GM18868 (cell line): ENCODE data around the gene ATG4B.

ENCODE experiments used
- ATAC-seq: cut with Tn5 transposase; IDR thresholded peaks from one replicate; pipeline ENCODE4 v1.9.1; 2021; ENCODE audit warnings: mild to moderate bottlenecking, moderate library complexity; ENCODE audit not compliant: unreplicated experiment

ATG4B gene

GRCh38 chr2:241680827-241681599 is 43.5 kb downstream of the ATG4B start:
- no peak for ATAC-seq

- peak; percentile 11 for ATAC-seq
These were observed 48.8 kb downstream of the ATG4B start for GRCh38 chr2:241686324-241686649.

GRCh38 chr2:241686650-241687425 is 49.3 kb downstream of the ATG4B start, which contains the start of gene DTYMK:
Gene DTYMK, minus strand, starts transcription at chr2:241686815. Its CDS starts 32 bp downstream, at chr2:241686783.
- peak; percentile 92 for ATAC-seq

GRCh38 chr2:241689306-241689705 is 51.8 kb downstream of the ATG4B start:
- no peak for ATAC-seq

- no peak for ATAC-seq
These were observed 52.8 kb downstream of the ATG4B start for GRCh38 chr2:241690202-241690717.

- no peak for ATAC-seq
These were observed 55.0 kb downstream of the ATG4B start for GRCh38 chr2:241692448-241692847.

- ATAC-seq, result no peak
These were observed 58.2 kb downstream of the ATG4B start for GRCh38 chr2:241695651-241696050.

GRCh38 chr2:241701149-241701398 is 63.6 kb downstream of the ATG4B start:
- ATAC-seq, result no peak

GRCh38 chr2:241701399-241702154 is 64.1 kb downstream of the ATG4B start, which contains the start of gene ING5:
Gene ING5, plus strand, starts transcription at chr2:241702039. Its CDS starts 27 bp downstream, at chr2:241702066.
- ATAC-seq, result peak; percentile 63

GRCh38 chr2:241702155-241703031 is 64.9 kb downstream of the ATG4B start:
- peak; percentile 62 for ATAC-seq

GRCh38 chr2:241703032-241703604 is 65.6 kb downstream of the ATG4B start:
- no peak for ATAC-seq

- ATAC-seq, result no peak
These were observed 69.0 kb downstream of the ATG4B start for GRCh38 chr2:241706537-241706936.

GRCh38 chr2:241708879-241709278 is 71.4 kb downstream of the ATG4B start:
- ATAC-seq, result no peak

GRCh38 chr2:241719093-241719492 is 81.6 kb downstream of the ATG4B start:
- ATAC-seq, result no peak

GRCh38 chr2:241720099-241720498 is 82.6 kb downstream of the ATG4B start:
- no peak for ATAC-seq

GRCh38 chr2:241720560-241720959 is 83.1 kb downstream of the ATG4B start:
- no peak for ATAC-seq

- no peak for ATAC-seq
These were observed 84.4 kb downstream of the ATG4B start for GRCh38 chr2:241721852-241722251.

- no peak for ATAC-seq
These were observed 85.5 kb downstream of the ATG4B start for GRCh38 chr2:241722896-241723454.
